Testis (tissue), 3 donors: Measurements from ENCODE around the gene KIDINS220. TPM values are rescaled to one million over a fixed set of nuclear protein-coding genes. Genes with fewer than 3 reads are reported as not detected.

Source experiments
- DNase-seq: peaks from one replicate; pipeline ENCODE4 v3.0.0-alpha.2; 2019
- H3K27ac ChIP-seq, 2 donors: fragments of 200-600 bp; sonication (generic); one replicate each; pipeline ENCODE4 v1.5.1; 2019
- H3K27me3 ChIP-seq: fragments of 200-600 bp; sonication (generic); one replicate; pipeline ENCODE4 v1.5.1; 2019
- H3K36me3 ChIP-seq: fragments of 200-600 bp; sonication (generic); one replicate; pipeline ENCODE4 v1.5.1; 2017; ENCODE audit warnings: low read depth; ENCODE audit errors: missing control alignments
- H3K4me1 ChIP-seq: fragments of 200-600 bp; sonication (generic); one replicate; pipeline ENCODE4 v1.5.1; 2019
- H3K4me3 ChIP-seq, 2 donors: fragments of 200-600 bp; sonication (generic); one replicate each; pipeline ENCODE4 v1.5.1; 2017 to 2019
- H3K9me3 ChIP-seq: fragments of 200-600 bp; sonication (generic); one replicate; pipeline ENCODE4 v1.5.1; 2017
- POLR2A ChIP-seq: fragments of 450-650 bp; IDR thresholded peaks from one replicate; pipeline ENCODE4 v1.6.1; 2017; ENCODE audit warnings: antibody characterized with exemption, mild to moderate bottlenecking, moderate library complexity
- WGBS, 2 donors: methylation state at CpG; one replicate each; pipeline ENCODE4 v1.1.5; 2018; 5-methylcytosine and 5-hydroxymethylcytosine counted together
- intact Hi-C: fragments of 100-400 bp; cut with DNase I; formaldehyde crosslinking; loops from one replicate; pipeline ENCODE4 v1.15.1; 2023; ENCODE audit warnings: low total_unique reads
- polyA plus RNA-seq: library from polyadenylated mRNA; stranded (reverse); fragments of 350-450 nt; fragmentation: Illumina TruSeq; extraction: RNeasy Lipid Tissue Mini Kit (QIAGEN cat#74804); gene quantifications from one replicate; pipeline ENCODE4 v1.2.3, GENCODE V29; 2014; ENCODE audit warnings: low read depth, low replicate concordance; ENCODE audit not compliant: insufficient read depth
- total RNA-seq, 2 donors: library from RNA; depleted of rRNA; stranded (reverse); fragments of >200 nt; gene quantifications; one replicate each; pipeline ENCODE4 v1.2.3, GENCODE V29; 2016
- TF ChIP-seq, protein P1 (sequence below), 3 experiments: fragments of 450-650 bp in 2 of 3; fragments of 200-600 bp in 1 of 3; sonication (generic) in 1 of 3; IDR thresholded peaks; one replicate each; pipeline ENCODE4 v1.5.1; 2016 to 2019; ENCODE audit warnings: antibody characterized with exemption in 3 of 3, mild to moderate bottlenecking in 2 of 3, moderate library complexity in 1 of 3

The KIDINS220 gene
- total and polyA plus RNA-seq, 3 donors from 2014 or later = 25.5 to 75.7 (median 68.6) TPM

DNA sequence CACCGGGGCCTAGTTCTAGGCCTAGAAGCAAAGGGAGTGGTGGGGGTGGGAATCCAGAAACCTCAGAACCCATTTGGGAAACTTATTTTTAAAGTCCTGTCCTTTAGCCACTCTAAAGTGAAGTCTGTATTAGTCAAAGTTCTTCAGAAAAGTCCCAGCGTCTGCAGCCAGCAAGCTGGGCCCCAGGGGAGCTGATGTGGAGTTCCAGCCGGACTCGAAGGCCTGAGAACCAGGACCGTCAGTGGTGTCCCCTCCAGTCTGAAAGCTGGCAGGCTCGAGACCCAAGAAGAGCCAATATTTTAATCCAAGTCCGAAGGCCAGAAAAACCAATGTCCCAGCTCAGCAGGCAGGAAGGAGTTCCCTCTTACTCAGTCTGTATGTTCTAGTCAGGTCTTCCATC is 123.1 kb downstream of the KIDINS220 start:
- DNase-seq = no peak
- Histone ChIP-seq H3K9me3 (no peaks in the 10 kb centered on the region), H3K27me3 (no peaks in the 10 kb centered on the region), H3K4me1 (no peaks in the 10 kb centered on the region), H3K36me3 (no peaks in the 10 kb centered on the region), H3K4me3 (no peak overlapping the region), H3K27ac (no peak overlapping the region)
- 71 to 76% methylated on average over 7 of the region's 7 CpGs for WGBS, 2 donors
- TF ChIP-seq POLR2A = no peak
- TF ChIP-seq, protein P1, sequence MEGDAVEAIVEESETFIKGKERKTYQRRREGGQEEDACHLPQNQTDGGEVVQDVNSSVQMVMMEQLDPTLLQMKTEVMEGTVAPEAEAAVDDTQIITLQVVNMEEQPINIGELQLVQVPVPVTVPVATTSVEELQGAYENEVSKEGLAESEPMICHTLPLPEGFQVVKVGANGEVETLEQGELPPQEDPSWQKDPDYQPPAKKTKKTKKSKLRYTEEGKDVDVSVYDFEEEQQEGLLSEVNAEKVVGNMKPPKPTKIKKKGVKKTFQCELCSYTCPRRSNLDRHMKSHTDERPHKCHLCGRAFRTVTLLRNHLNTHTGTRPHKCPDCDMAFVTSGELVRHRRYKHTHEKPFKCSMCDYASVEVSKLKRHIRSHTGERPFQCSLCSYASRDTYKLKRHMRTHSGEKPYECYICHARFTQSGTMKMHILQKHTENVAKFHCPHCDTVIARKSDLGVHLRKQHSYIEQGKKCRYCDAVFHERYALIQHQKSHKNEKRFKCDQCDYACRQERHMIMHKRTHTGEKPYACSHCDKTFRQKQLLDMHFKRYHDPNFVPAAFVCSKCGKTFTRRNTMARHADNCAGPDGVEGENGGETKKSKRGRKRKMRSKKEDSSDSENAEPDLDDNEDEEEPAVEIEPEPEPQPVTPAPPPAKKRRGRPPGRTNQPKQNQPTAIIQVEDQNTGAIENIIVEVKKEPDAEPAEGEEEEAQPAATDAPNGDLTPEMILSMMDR (IDR thresholded peaks at IDR 0.05) = no peak
- intact Hi-C loops = no loop called here

DNA sequence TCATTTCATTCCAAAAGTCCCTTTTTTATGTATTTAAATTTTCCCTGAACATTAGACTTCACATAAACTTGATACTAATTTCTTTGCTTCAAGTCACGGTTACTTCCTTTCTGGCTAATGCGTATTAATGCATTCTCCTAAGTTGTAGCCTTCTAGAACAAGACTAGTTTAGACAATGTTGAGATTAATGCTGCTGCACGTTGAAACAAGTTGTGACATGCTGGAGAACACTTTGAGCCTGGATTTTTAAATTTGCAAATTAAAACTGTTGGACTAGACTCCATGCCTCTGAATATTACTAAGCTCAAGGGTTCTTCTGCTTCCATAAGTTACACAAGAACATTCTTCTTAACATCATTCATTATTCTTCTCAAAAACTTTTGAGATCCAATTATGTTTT is 126.5 kb downstream of the KIDINS220 start:
- Histone ChIP-seq H3K27ac (no peak overlapping the region), H3K4me3 (no peak overlapping the region), H3K4me1 (no peaks in the 10 kb centered on the region), H3K9me3 (no peaks in the 10 kb centered on the region), H3K27me3 (no peaks in the 10 kb centered on the region), H3K36me3 (no peaks in the 10 kb centered on the region)
- TF ChIP-seq, protein P1 (IDR thresholded peaks at IDR 0.05) = no peak
- no peak for TF ChIP-seq POLR2A
- WGBS, 2 donors = 64 to 70% methylated on average over 3 of the region's 3 CpGs
- intact Hi-C loops = no loop called here
- DNase-seq = no peak

DNA sequence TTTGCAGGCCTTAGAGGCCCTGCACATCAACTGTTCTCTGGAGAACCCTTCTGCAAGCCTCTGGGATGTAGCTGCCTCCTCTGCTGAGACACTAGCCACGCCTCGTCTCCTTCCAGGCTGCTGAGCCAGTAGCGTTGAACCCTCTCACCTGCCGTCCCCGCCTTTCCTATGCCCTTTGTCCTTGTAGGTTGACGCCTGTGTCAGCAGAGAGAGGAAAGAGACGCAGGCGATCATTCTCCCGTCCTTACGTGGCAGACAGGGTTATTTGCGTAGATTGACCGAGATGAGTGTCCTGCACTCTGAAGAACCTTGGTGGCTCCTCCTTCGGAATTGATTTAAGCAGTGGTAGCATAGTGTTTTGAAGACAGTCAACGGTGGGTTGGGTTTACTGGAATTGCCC is 127.8 kb downstream of the KIDINS220 start:
- Histone ChIP-seq H3K4me3 (no peak overlapping the region), H3K36me3 (no peaks in the 10 kb centered on the region), H3K4me1 (no peaks in the 10 kb centered on the region), H3K9me3 (no peaks in the 10 kb centered on the region), H3K27me3 (no peaks in the 10 kb centered on the region), H3K27ac (no peak overlapping the region)
- TF ChIP-seq, protein P1 (IDR thresholded peaks at IDR 0.05) = no peak
- intact Hi-C loops = no loop called here
- WGBS, 2 donors = 89% methylated on average over 14 of the region's 14 CpGs
- DNase-seq = no peak

DNA sequence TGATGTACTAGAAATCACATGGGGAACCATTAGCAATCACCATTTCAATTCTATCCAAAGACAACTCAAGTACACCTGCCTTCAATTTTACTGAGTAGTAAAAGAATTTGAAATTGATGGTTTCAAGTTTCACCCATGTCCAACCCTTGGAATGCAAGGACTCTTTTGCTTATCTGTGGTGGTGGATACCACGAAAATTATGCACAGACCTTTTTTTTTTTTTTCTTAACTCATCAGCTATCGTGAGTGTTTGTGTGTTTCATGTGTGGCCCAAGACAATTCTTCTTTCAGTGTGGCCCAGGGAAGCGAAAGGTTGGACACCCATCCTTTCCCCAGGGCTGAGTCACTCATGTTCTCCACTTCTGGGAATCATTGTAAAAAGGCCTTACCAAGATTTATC is 132.5 kb downstream of the KIDINS220 start:
- Histone ChIP-seq H3K9me3 (no peaks in the 10 kb centered on the region), H3K4me3 (no peak overlapping the region), H3K27ac (no peak overlapping the region), H3K36me3 (no peaks in the 10 kb centered on the region), H3K27me3 (no peaks in the 10 kb centered on the region), H3K4me1 (no peaks in the 10 kb centered on the region)
- DNase-seq = no peak
- TF ChIP-seq, protein P1 (IDR thresholded peaks at IDR 0.05) = no peak
- no peak for TF ChIP-seq POLR2A
- WGBS, 2 donors = 62 to 74% methylated on average over 3 of the region's 3 CpGs
- intact Hi-C loops = no loop called here

DNA sequence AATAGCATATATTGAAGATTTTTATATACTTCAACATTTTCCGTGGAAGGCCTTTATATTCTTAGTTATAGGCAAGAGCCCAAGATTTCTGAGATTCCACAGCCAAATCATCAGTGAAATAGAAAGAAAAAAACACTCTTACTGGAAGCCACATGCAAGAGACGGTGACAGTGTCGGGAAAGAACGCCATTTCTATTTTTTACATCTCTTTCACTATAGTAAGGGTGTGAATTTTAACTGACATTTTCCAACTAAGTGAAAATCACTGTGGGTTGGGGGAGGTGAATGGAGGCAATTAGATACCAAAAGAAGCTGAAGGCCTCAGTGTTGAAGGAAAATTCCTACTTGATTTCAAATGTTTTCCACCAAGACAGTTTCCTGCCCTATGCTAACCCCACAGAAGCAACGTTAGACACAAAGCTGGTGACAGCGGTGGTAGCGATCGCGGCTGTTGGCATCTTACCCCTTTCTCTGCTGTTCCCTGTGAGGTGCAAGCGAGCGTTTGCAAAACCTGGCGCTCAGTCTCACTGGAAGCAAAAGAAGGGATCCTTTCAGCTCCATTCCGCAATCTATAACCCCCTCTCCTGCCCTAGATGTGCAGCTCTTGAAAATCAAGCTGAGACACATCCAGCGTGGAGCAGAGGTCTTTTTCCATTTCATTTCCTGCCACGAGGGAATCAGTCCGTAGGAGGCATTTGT is 135.6 kb downstream of the KIDINS220 start:
- Histone ChIP-seq H3K4me1 (no peaks in the 10 kb centered on the region), H3K9me3 (no peaks in the 10 kb centered on the region), H3K27ac (no peak overlapping the region), H3K36me3 (no peaks in the 10 kb centered on the region), H3K27me3 (no peaks in the 10 kb centered on the region), H3K4me3 (no peak overlapping the region)
- no peak for TF ChIP-seq POLR2A
- 82 to 86% methylated on average over 16 of the region's 16 CpGs for WGBS, 2 donors
- intact Hi-C loops = no loop called here
- no peak for DNase-seq
